ENCODE measurements around the gene KSR2. TPM values are rescaled to one million over a fixed set of nuclear protein-coding genes. Genes with fewer than 3 reads are reported as not detected.
"Not testable (repeated sequence)": the region's sequence is repeated elsewhere in the genome, so short reads cannot be mapped to it uniquely, and the experiment has no call there.

The KSR2 gene
- total RNA-seq, 1 experiment from 2014 or later = 0.15 TPM

GRCh38 chr12:117857632-117858612 lies 110.9 kb downstream of the KSR2 start:
- no peaks in the 10 kb centered on the region for H3K4me1 ChIP-seq (ENCODE audit: control insufficient read depth, insufficient read depth, low read length)
- DNase-seq (ENCODE audit: low read depth, low spot score) (no peak), ATAC-seq (peak; percentile 50; the same call in 1 of the 2 replicates)
- BruUV-seq (replicated peaks) = no TSS peak
- in situ Hi-C loops (cut with HindIII; ENCODE audit: low pct_unique_long_range_greater_than_20kb, low sequenced_read_pairs) = no loop called here
- TF ChIP-seq SIN3A (IDR thresholded peaks at IDR 0.05; ENCODE audit: borderline replicate concordance, insufficient read depth, low read depth, low read length) (no peak), CTCF (IDR thresholded peaks at IDR 0.05) (peak; percentile 83)
- H3K36me3 ChIP-seq (ENCODE audit: control insufficient read depth, insufficient read depth, low read length) = no peaks in the 10 kb centered on the region
- no peaks in the 10 kb centered on the region for H3K9me3 ChIP-seq (ENCODE audit: control insufficient read depth, insufficient read depth, low read depth, low read length)
- ChIA-PET POLR2A (no interaction called here), CTCF (interaction anchor here (0.6 to 2.4 kb wide), 10 partner anchors 12 to 645 kb away, joined by 3 to 11 read pairs (median 4); partner anchors contain the start of gene NOS1)
- no peak overlapping the region for H3K27ac ChIP-seq (ENCODE audit: low read length)
- H3K27me3 ChIP-seq (ENCODE audit: control insufficient read depth, insufficient read depth, low read length) = no peaks in the 10 kb centered on the region
- intact Hi-C loops (cut with micrococcal nuclease; ENCODE audit: unreplicated experiment) = loop anchor here (5.0 kb wide), 1 partner anchor 646 kb away; no protein-coding TSS in a partner anchor
- H3K4me3 ChIP-seq (ENCODE audit: low read depth in 2 of 2, low read length in 2 of 2) = no peak overlapping the region

GRCh38 chr12:117857139-117857538 lies 111.7 kb downstream of the KSR2 start:
- POLR2A ChIA-PET; H3K9me3 ChIP-seq (ENCODE audit: control insufficient read depth, insufficient read depth, low read depth, low read length); H3K36me3 ChIP-seq (ENCODE audit: control insufficient read depth, insufficient read depth, low read length); H3K27me3 ChIP-seq (ENCODE audit: control insufficient read depth, insufficient read depth, low read length); H3K4me3 ChIP-seq (ENCODE audit: low read depth in 2 of 2, low read length in 2 of 2); H3K4me1 ChIP-seq (ENCODE audit: control insufficient read depth, insufficient read depth, low read length); H3K27ac ChIP-seq (ENCODE audit: low read length); ATAC-seq; DNase-seq (ENCODE audit: low read depth, low spot score); in situ Hi-C loops (cut with HindIII; ENCODE audit: low pct_unique_long_range_greater_than_20kb, low sequenced_read_pairs); BruUV-seq (replicated peaks): not testable (repeated sequence)
- CTCF ChIA-PET = interaction anchor here (0.6 to 2.4 kb wide), 10 partner anchors 13 to 648 kb away, joined by 3 to 11 read pairs (median 4); no protein-coding TSS in a partner anchor
- intact Hi-C loops (cut with micrococcal nuclease; ENCODE audit: unreplicated experiment) = loop anchor here (5.0 kb wide), 1 partner anchor 645 kb away; no protein-coding TSS in a partner anchor

- no TSS peak for BruUV-seq (replicated peaks)
- DNase-seq (ENCODE audit: low read depth, low spot score) (no peak), ATAC-seq (no peak)
- no peak overlapping the region for H3K27ac ChIP-seq (ENCODE audit: low read length)
- H3K9me3 ChIP-seq (ENCODE audit: control insufficient read depth, insufficient read depth, low read depth, low read length) = no peaks in the 10 kb centered on the region
- intact Hi-C loops (cut with micrococcal nuclease; ENCODE audit: unreplicated experiment) = loop anchor here (5.0 kb wide), 1 partner anchor 643 kb away; no protein-coding TSS in a partner anchor
- no peak overlapping the region for H3K4me3 ChIP-seq (ENCODE audit: low read depth in 2 of 2, low read length in 2 of 2)
- in situ Hi-C loops (cut with HindIII; ENCODE audit: low pct_unique_long_range_greater_than_20kb, low sequenced_read_pairs) = no loop called here
- no peaks in the 10 kb centered on the region for H3K27me3 ChIP-seq (ENCODE audit: control insufficient read depth, insufficient read depth, low read length)
- no peak for TF ChIP-seq POLR2AphosphoS5 (IDR thresholded peaks at IDR 0.05; ENCODE audit: low read depth, low read length)
- TF ChIP-seq TCF7L2 (IDR thresholded peaks at IDR 0.05; ENCODE audit: low read depth, low read length) = no peak
- TF ChIP-seq SIN3A (IDR thresholded peaks at IDR 0.05; ENCODE audit: borderline replicate concordance, insufficient read depth, low read depth, low read length) = no peak
- TF ChIP-seq CTCF (IDR thresholded peaks at IDR 0.05) = no peak
- no peak for TF ChIP-seq REST (IDR thresholded peaks at IDR 0.05; ENCODE audit: insufficient read depth in 1 of 2, low read depth in 2 of 2, low read length in 1 of 2)
- no peaks in the 10 kb centered on the region for H3K4me1 ChIP-seq (ENCODE audit: control insufficient read depth, insufficient read depth, low read length)
- ChIA-PET POLR2A (no interaction called here), CTCF (interaction anchor here (0.8 kb wide), 1 partner anchor 654 kb away, joined by 3 read pairs; no protein-coding TSS in a partner anchor)
- no peaks in the 10 kb centered on the region for H3K36me3 ChIP-seq (ENCODE audit: control insufficient read depth, insufficient read depth, low read length)
These were observed 113.6 kb downstream of the KSR2 start for GRCh38 chr12:117855165-117855564.
